ENCODE data around the gene CTPS2. TPM values are rescaled to one million over a fixed set of nuclear protein-coding genes. Genes with fewer than 3 reads are reported as not detected.

The CTPS2 gene
- total RNA-seq, 1 donor from 2014 or later: 116 TPM

DNA sequence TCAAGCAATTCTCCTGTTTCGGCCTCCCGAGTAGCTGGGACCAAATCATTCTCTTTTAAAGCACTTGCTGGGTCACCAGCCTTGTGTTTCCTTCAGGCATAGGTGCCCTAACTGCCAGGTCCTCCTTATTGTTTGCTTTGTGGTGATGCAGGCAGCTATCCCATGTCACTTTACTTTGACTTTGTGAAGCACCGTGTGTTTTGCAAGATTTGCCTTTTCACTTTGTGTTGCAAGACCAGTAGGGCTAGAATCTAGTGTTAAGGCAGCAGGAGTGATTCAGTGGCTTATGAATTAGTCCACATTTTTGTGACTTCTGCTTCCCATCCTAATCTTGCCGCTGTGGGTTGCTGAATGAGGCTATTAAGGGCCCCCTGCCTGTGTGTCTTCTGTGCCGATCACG, 27.1 kb upstream of the CTPS2 start:
- no peak for TF ChIP-seq EZH2 (IDR thresholded peaks at IDR 0.05)
- no peak for TF ChIP-seq EZH2phosphoT487 (IDR thresholded peaks at IDR 0.05)
- no peak for TF ChIP-seq CTCF (IDR thresholded peaks at IDR 0.05)
- Mint-ChIP-seq H3K36me3 (peaks cover 34% of the 10 kb centered on the region), H3K27me3 (ENCODE audit: insufficient read depth, low read depth) (no peaks in the 10 kb centered on the region), H3K9me3 (no peaks in the 10 kb centered on the region), H3K4me3 (no peak overlapping the region), H3K4me1 (peaks cover 13% of the 10 kb centered on the region), H3K27ac (peak overlapping the region; percentile 16)
- no peaks in the 10 kb centered on the region for H3K9me3 ChIP-seq (ENCODE audit: low read depth)
- H3K4me3 ChIP-seq: no peak overlapping the region
- peaks cover 13% of the 10 kb centered on the region for H3K4me1 ChIP-seq
- H3F3A ChIP-seq (ENCODE audit: low read depth): peaks cover 17% of the 10 kb centered on the region
- H2AFZ ChIP-seq (replicated peaks): no peak overlapping the region
- peak; percentile 66 for DNase-seq (ENCODE audit: low spot score)
- H3K27ac ChIP-seq: peak overlapping the region; percentile 81
- no peak overlapping the region for H3K9ac ChIP-seq
- H4K20me1 ChIP-seq (ENCODE audit: low read depth): peaks cover 8% of the 10 kb centered on the region
- H3K4me2 ChIP-seq: peak overlapping the region; percentile 56
- peaks cover 6% of the 10 kb centered on the region for H3K79me2 ChIP-seq (ENCODE audit: low read depth)
- H3K36me3 ChIP-seq: peaks cover 16% of the 10 kb centered on the region
- H3K27me3 ChIP-seq: no peaks in the 10 kb centered on the region

DNA sequence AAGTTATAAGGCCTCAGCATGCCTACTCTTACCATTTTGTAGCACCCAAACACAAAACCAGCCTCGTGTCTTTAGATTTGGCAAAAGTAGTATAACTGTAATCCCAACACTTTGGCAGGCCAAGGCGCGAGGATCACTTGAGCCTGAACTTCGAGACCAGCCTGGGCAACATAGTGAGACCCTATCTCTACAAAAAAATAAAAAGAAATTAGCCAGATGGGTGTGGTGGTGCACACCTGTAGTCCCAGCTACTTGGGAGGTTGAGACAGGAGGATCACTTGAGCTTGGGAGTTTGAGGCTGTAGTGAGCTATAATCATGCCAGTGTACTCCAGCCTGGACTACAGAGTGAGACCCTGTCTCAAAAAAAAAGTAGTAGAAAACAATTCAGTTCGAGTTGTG, 24.6 kb upstream of the CTPS2 start:
- peaks cover 30% of the 10 kb centered on the region for H3K79me2 ChIP-seq (ENCODE audit: low read depth)
- no peak for DNase-seq (ENCODE audit: low spot score)
- no peak for TF ChIP-seq EZH2 (IDR thresholded peaks at IDR 0.05)
- no peak for TF ChIP-seq EZH2phosphoT487 (IDR thresholded peaks at IDR 0.05)
- TF ChIP-seq CTCF (IDR thresholded peaks at IDR 0.05): no peak
- Mint-ChIP-seq H3K36me3 (peaks cover 27% of the 10 kb centered on the region), H3K27me3 (ENCODE audit: insufficient read depth, low read depth) (no peaks in the 10 kb centered on the region), H3K4me3 (no peak overlapping the region), H3K9me3 (no peaks in the 10 kb centered on the region), H3K27ac (no peak overlapping the region), H3K4me1 (peaks cover 13% of the 10 kb centered on the region)
- peaks cover 8% of the 10 kb centered on the region for H4K20me1 ChIP-seq (ENCODE audit: low read depth)
- peaks cover 16% of the 10 kb centered on the region for H3K36me3 ChIP-seq
- peaks cover 13% of the 10 kb centered on the region for H3K4me1 ChIP-seq
- no peak overlapping the region for H3K27ac ChIP-seq
- H3K4me3 ChIP-seq: no peak overlapping the region
- no peak overlapping the region for H3K4me2 ChIP-seq
- H2AFZ ChIP-seq (replicated peaks): no peak overlapping the region
- H3F3A ChIP-seq (ENCODE audit: low read depth): peaks cover 17% of the 10 kb centered on the region
- no peak overlapping the region for H3K9ac ChIP-seq
- H3K27me3 ChIP-seq: no peaks in the 10 kb centered on the region
- H3K9me3 ChIP-seq (ENCODE audit: low read depth): no peaks in the 10 kb centered on the region

DNA sequence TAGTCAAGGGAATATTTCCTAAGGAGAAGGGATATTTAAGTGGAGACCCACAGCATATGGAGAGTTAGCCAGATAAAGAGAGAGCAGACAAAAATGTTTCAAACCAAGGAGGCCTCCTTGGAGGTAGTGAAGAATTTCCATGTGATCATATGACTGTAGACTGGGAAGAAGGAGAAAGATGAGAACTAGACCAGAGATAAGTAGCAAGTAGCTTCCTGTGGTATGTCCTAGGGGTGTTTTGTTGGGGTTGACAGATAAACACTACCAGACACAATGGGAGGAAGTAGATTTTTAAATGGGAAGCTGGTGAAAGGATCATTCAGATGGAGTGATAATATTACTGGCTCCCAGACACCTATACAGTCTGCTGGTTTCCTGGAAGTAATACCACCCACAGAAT, 20.5 kb upstream of the CTPS2 start:
- Histone ChIP-seq H3K4me1 (no peaks in the 10 kb centered on the region), H3K9ac (no peak overlapping the region), H3K27ac (no peak overlapping the region), H3K27me3 (no peaks in the 10 kb centered on the region), H3K36me3 (peaks cover 18% of the 10 kb centered on the region), H3K79me2 (ENCODE audit: low read depth) (peaks cover 64% of the 10 kb centered on the region), H2AFZ (replicated peaks) (no peak overlapping the region), H3F3A (ENCODE audit: low read depth) (peaks cover 3% of the 10 kb centered on the region), H3K4me3 (no peak overlapping the region), H4K20me1 (ENCODE audit: low read depth) (no peaks in the 10 kb centered on the region), H3K9me3 (ENCODE audit: low read depth) (no peaks in the 10 kb centered on the region), H3K4me2 (no peak overlapping the region)
- DNase-seq (ENCODE audit: low spot score): no peak
- Mint-ChIP-seq H3K4me3 (no peak overlapping the region), H3K27me3 (ENCODE audit: insufficient read depth, low read depth) (no peaks in the 10 kb centered on the region), H3K9me3 (peaks cover 12% of the 10 kb centered on the region), H3K4me1 (no peaks in the 10 kb centered on the region), H3K36me3 (peaks cover 28% of the 10 kb centered on the region), H3K27ac (no peak overlapping the region)
- TF ChIP-seq CTCF (IDR thresholded peaks at IDR 0.05) (no peak), EZH2phosphoT487 (IDR thresholded peaks at IDR 0.05) (no peak), EZH2 (IDR thresholded peaks at IDR 0.05) (no peak)

Measured in neural progenitor cell (in vitro differentiated cells).